NCI-H187 treated with DMSO at 0.1 percent for 48 hours (cell line): Measurements from ENCODE around the gene PYGO1.
"Not testable (repeated sequence)": the region's sequence is repeated elsewhere in the genome, so short reads cannot be mapped to it uniquely, and the experiment has no call there.

ENCODE experiments used
- DNase-seq: peaks from one replicate; lab custom pipeline; 2025; lab: John Stamatoyannopoulos, UW

Gene PYGO1

GRCh38 chr15:55564347-55565145, 23.6 kb downstream of the PYGO1 start:
- DNase-seq: no peak

- no peak for DNase-seq
Observed at GRCh38 chr15:55562601-55563000, 25.5 kb downstream of the PYGO1 start.

- DNase-seq: no peak
Observed at GRCh38 chr15:55555089-55555488, 33.1 kb downstream of the PYGO1 start.

GRCh38 chr15:55552926-55553325, 35.2 kb downstream of the PYGO1 start:
- DNase-seq: no peak

GRCh38 chr15:55552451-55552850, 35.7 kb downstream of the PYGO1 start:
- no peak for DNase-seq

GRCh38 chr15:55549305-55549704, 38.8 kb downstream of the PYGO1 start:
- no peak for DNase-seq

GRCh38 chr15:55546718-55547117, 41.4 kb downstream of the PYGO1 start:
- no peak for DNase-seq

GRCh38 chr15:55535436-55535835, 52.7 kb downstream of the PYGO1 start:
- no peak for DNase-seq

- DNase-seq: no peak
Observed at GRCh38 chr15:55532944-55533343, 55.2 kb downstream of the PYGO1 start.

- no peak for DNase-seq
Observed at GRCh38 chr15:55530861-55531313, 57.3 kb downstream of the PYGO1 start.

GRCh38 chr15:55528812-55529211, 59.3 kb downstream of the PYGO1 start:
- DNase-seq: no peak

- no peak for DNase-seq
Observed at GRCh38 chr15:55527150-55527549, 61.0 kb downstream of the PYGO1 start.

GRCh38 chr15:55526559-55527036, 61.5 kb downstream of the PYGO1 start:
- no peak for DNase-seq

- no peak for DNase-seq
Observed at GRCh38 chr15:55522742-55523450, 65.2 kb downstream of the PYGO1 start.

GRCh38 chr15:55518641-55519040, 69.5 kb downstream of the PYGO1 start:
- DNase-seq: no peak

- DNase-seq: no peak
Observed at GRCh38 chr15:55518009-55518408, 70.1 kb downstream of the PYGO1 start.

GRCh38 chr15:55515991-55516776, 72.0 kb downstream of the PYGO1 start:
- no peak for DNase-seq

GRCh38 chr15:55515491-55515890, 72.7 kb downstream of the PYGO1 start:
- no peak for DNase-seq

- no peak for DNase-seq
Observed at GRCh38 chr15:55514414-55514850, 73.7 kb downstream of the PYGO1 start.

- not testable (repeated sequence) for DNase-seq
Observed at GRCh38 chr15:55513621-55514413, 74.3 kb downstream of the PYGO1 start.

GRCh38 chr15:55513152-55513551, 75.0 kb downstream of the PYGO1 start:
- DNase-seq: no peak

- DNase-seq: no peak
Observed at GRCh38 chr15:55507567-55507966, 80.6 kb downstream of the PYGO1 start.
